H9 (cell line): ENCODE results near the gene SLC25A36. TPM values are rescaled to one million over a fixed set of nuclear protein-coding genes. Genes with fewer than 3 reads are reported as not detected.

ENCODE experiments used
- DNase-seq: peaks from one replicate; pipeline ENCODE4 v3.0.0-alpha.2; 2017
- H2AFZ ChIP-seq: one replicate; pipeline ENCODE4 v1.6.1; 2013; ENCODE audit warnings: mild to moderate bottlenecking, low read length, control low read depth, moderate library complexity
- H2AK5ac ChIP-seq: 2 replicates; pipeline ENCODE4 v1.6.1; 2013; ENCODE audit warnings: low read length, control low read depth, mixed read lengths; ENCODE audit not compliant: insufficient read length
- H2BK120ac ChIP-seq: one replicate; pipeline ENCODE4 v1.6.1; 2013; ENCODE audit warnings: low read depth, mild to moderate bottlenecking, low read length, control low read depth, inconsistent platforms; ENCODE audit not compliant: poor library complexity, severe bottlenecking
- H2BK12ac ChIP-seq: 2 replicates; pipeline ENCODE4 v1.6.1; 2013; ENCODE audit warnings: low read length, control low read depth, mixed read lengths, low read depth; ENCODE audit not compliant: insufficient read length
- H2BK15ac ChIP-seq: 2 replicates; pipeline ENCODE4 v1.6.1; 2013; ENCODE audit warnings: low read depth, low read length, control low read depth
- H2BK20ac ChIP-seq: one replicate; pipeline ENCODE4 v1.6.1; 2013; ENCODE audit warnings: low read depth, mild to moderate bottlenecking, low read length, control low read depth, inconsistent platforms; ENCODE audit not compliant: poor library complexity, severe bottlenecking
- H2BK5ac ChIP-seq: 2 replicates; pipeline ENCODE4 v1.6.1; 2013; ENCODE audit warnings: low read length, control low read depth, mixed read lengths; ENCODE audit not compliant: insufficient read length
- H3K14ac ChIP-seq: 2 replicates; pipeline ENCODE4 v1.6.1; 2013; ENCODE audit warnings: low read length, control low read depth; ENCODE audit not compliant: insufficient read depth
- H3K18ac ChIP-seq: 2 replicates; pipeline ENCODE4 v1.6.1; 2013; ENCODE audit warnings: low read depth, mild to moderate bottlenecking, mixed read lengths, low read length, control low read depth; ENCODE audit not compliant: insufficient read length
- H3K23ac ChIP-seq: 2 replicates; pipeline ENCODE4 v1.6.1; 2013; ENCODE audit warnings: low read length, control low read depth, mixed read lengths, low read depth; ENCODE audit not compliant: insufficient read length
- H3K23me2 ChIP-seq: 2 replicates; pipeline ENCODE4 v1.6.1; 2013; ENCODE audit warnings: low read depth, mild to moderate bottlenecking, mixed read lengths, low read length, control low read depth; ENCODE audit not compliant: insufficient read length, poor library complexity, severe bottlenecking
- H3K27ac ChIP-seq: 2 replicates; pipeline ENCODE4 v1.5.1; 2013; ENCODE audit warnings: low read length, control low read depth, mixed read lengths, low read depth; ENCODE audit not compliant: insufficient read length
- H3K27me3 ChIP-seq: 2 replicates; pipeline ENCODE4 v1.6.1; 2013; ENCODE audit warnings: low read length, control low read depth, inconsistent platforms; ENCODE audit not compliant: insufficient read depth
- H3K4ac ChIP-seq: 2 replicates; pipeline ENCODE4 v1.6.1; 2013; ENCODE audit warnings: low read depth, mild to moderate bottlenecking, control low read depth, inconsistent platforms, low read length, moderate library complexity
- H3K4me1 ChIP-seq: 2 replicates; pipeline ENCODE4 v1.6.1; 2013; ENCODE audit warnings: low read length, control low read depth, inconsistent platforms; ENCODE audit not compliant: insufficient read depth
- H3K4me2 ChIP-seq: 2 replicates; pipeline ENCODE4 v1.6.1; 2013; ENCODE audit warnings: low read length, control low read depth, mixed read lengths; ENCODE audit not compliant: insufficient read length, insufficient read depth
- H3K56ac ChIP-seq: 2 replicates; pipeline ENCODE4 v1.6.1; 2013; ENCODE audit warnings: low read depth, mild to moderate bottlenecking, mixed read lengths, low read length, control low read depth; ENCODE audit not compliant: insufficient read length
- H3K79me1 ChIP-seq: 2 replicates; pipeline ENCODE4 v1.6.1; 2013; ENCODE audit warnings: low read depth, mild to moderate bottlenecking, moderate library complexity, low read length, control low read depth, inconsistent platforms; ENCODE audit not compliant: insufficient read depth, poor library complexity, severe bottlenecking
- H3K79me2 ChIP-seq: 2 replicates; pipeline ENCODE4 v1.6.1; 2013; ENCODE audit warnings: low read length, control low read depth, inconsistent platforms; ENCODE audit not compliant: insufficient read depth
- H3K9ac ChIP-seq: 2 replicates; pipeline ENCODE4 v1.6.1; 2013; ENCODE audit warnings: low read length, control low read depth, mixed read lengths; ENCODE audit not compliant: insufficient read length; ENCODE audit errors: extremely low read depth
- H3K9me3 ChIP-seq: one replicate; pipeline ENCODE4 v1.6.1; 2013; ENCODE audit warnings: low read depth, low read length, inconsistent platforms; ENCODE audit not compliant: control insufficient read depth
- H3T11ph ChIP-seq: one replicate; pipeline ENCODE4 v1.6.1; 2013; ENCODE audit warnings: mild to moderate bottlenecking, low read length, control low read depth, inconsistent platforms
- H4K20me1 ChIP-seq: one replicate; pipeline ENCODE4 v1.6.1; 2013; ENCODE audit not compliant: control insufficient read depth, insufficient read length, insufficient read depth
- H4K5ac ChIP-seq: 2 replicates; pipeline ENCODE4 v1.6.1; 2013; ENCODE audit warnings: low read depth, mild to moderate bottlenecking, mixed read lengths, low read length, control low read depth; ENCODE audit not compliant: insufficient read length
- H4K8ac ChIP-seq: replicated peaks from 2 replicates; pipeline ENCODE4 v1.6.1; 2013; ENCODE audit warnings: low read length, control low read depth, mixed read lengths, low read depth; ENCODE audit not compliant: insufficient read length
- H4K91ac ChIP-seq: 2 replicates; pipeline ENCODE4 v1.6.1; 2013; ENCODE audit warnings: low read depth, mild to moderate bottlenecking, moderate library complexity, mixed read lengths, low read length, control low read depth; ENCODE audit not compliant: insufficient read length
- H3K27ac Mint-ChIP-seq, 3 experiments: 2 replicates in 2 of 3; 3 replicates in 1 of 3; pipeline ENCODE4 v1.8.0; 2020 to 2021; ENCODE audit warnings: mixed read lengths in 3 of 3, mild to moderate bottlenecking in 1 of 3, moderate library complexity in 1 of 3
- H3K27me3 Mint-ChIP-seq: 2 replicates; pipeline ENCODE4 v1.8.0; 2021; ENCODE audit warnings: low read depth, mild to moderate bottlenecking, moderate library complexity, mixed read lengths
- H3K36me3 Mint-ChIP-seq, 3 experiments: 2 replicates in 2 of 3; 3 replicates in 1 of 3; pipeline ENCODE4 v1.8.0; 2020 to 2021; ENCODE audit warnings: low read depth in 3 of 3, mixed read lengths in 3 of 3; ENCODE audit not compliant: insufficient read depth in 1 of 3
- H3K4me1 Mint-ChIP-seq, 2 experiments: 2 replicates each; pipeline ENCODE4 v1.8.0; 2020; ENCODE audit warnings: mixed read lengths in 2 of 2
- H3K4me3 Mint-ChIP-seq, 2 experiments: 2 replicates in 1 of 2; 3 replicates in 1 of 2; pipeline ENCODE4 v1.8.0; 2020 to 2021; ENCODE audit warnings: mild to moderate bottlenecking in 2 of 2, mixed read lengths in 2 of 2, moderate library complexity in 1 of 2
- H3K9me3 Mint-ChIP-seq, 2 experiments: 2 replicates in 1 of 2; 3 replicates in 1 of 2; pipeline ENCODE4 v1.8.0; 2020; ENCODE audit warnings: mild to moderate bottlenecking in 2 of 2, mixed read lengths in 2 of 2, moderate library complexity in 1 of 2
- CTCF ChIP-seq: fragments of 200-600 bp; sonication (generic); conservative IDR thresholded peaks from 3 replicates; pipeline ENCODE4 v1.8.0; 2021; ENCODE audit warnings: antibody characterized with exemption, mild to moderate bottlenecking
- WGBS: extraction: QIAGEN DNeasy Blood & Tissue Kit; methylation state at CpG from one replicate; pipeline ENCODE4 v1.1.7; 2013; ENCODE audit warnings: missing lambda C conversion rate, low lambda C conversion rate, mixed read lengths; ENCODE audit not compliant: insufficient read length; ENCODE audit errors: extremely low coverage; 5-methylcytosine and 5-hydroxymethylcytosine counted together
- total RNA-seq: library from RNA; stranded (reverse); gene quantifications from 2 replicates; pipeline ENCODE4 v1.2.1, GENCODE V29; 2021

The SLC25A36 gene
- total RNA-seq, 1 experiment from 2014 or later = 70.0 TPM

DNA sequence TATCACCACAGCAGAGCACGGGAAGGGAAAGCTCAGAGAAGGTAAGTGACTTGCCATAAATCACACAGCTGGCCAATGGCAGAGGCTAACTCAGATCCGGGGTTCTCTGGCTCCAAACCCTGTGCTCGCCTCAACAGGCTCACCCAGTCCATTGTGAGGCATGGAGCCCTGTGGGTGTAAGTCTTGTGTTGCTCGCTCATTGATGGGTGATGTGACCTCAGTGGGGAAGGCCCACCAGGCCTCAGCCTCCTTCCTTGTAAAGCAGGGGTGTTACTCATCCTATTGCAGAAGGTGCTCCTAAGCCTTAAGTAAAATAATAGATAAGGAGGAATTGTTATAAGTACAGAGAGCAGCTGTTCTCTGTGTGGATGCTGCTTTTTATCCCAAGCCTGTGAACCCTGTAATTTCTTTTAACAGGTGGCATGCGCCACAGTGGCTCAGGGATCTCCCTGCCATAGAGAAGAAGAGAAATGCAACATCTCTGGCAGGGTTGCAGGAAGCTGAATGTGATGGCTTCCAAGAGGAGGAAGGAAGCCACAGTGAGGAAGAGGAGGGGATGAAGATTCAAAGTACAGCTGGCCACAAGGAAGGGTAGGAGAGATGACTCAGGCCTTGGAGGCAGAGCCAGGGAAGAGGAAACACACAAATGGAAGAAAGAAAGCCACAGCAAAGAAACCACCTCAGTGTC is 78.7 kb downstream of the SLC25A36 start:
- no peak overlapping the region for H2AFZ ChIP-seq
- no peaks in the 10 kb centered on the region; the same call in 1 of the 2 replicates for H3K27me3 Mint-ChIP-seq
- H2AK5ac ChIP-seq = no peak overlapping the region
- H3K79me1 ChIP-seq = no peaks in the 10 kb centered on the region
- TF ChIP-seq CTCF = no peak
- WGBS = no CpG with 5 or more reads among the region's 5 CpGs
- H4K5ac ChIP-seq = no peak overlapping the region
- H3K9me3 ChIP-seq = no peaks in the 10 kb centered on the region
- peaks cover 8 to 9% of the 10 kb centered on the region in 2 experiments for H3K4me1 Mint-ChIP-seq
- no peak overlapping the region for H3K9ac ChIP-seq
- no peak overlapping the region for H4K91ac ChIP-seq
- 0 out of 2 replicates have a peak, but pooled peaks cover 2% of the 10 kb centered on the region for H3K4me1 ChIP-seq
- H3K9me3 Mint-ChIP-seq = peaks cover 0 to 3% of the 10 kb centered on the region in 2 experiments; a peak in 2 of 5 replicates
- H2BK12ac ChIP-seq = no peak overlapping the region
- H3K4ac ChIP-seq = no peak overlapping the region
- no peak overlapping the region for H2BK120ac ChIP-seq
- no peak overlapping the region for H3K18ac ChIP-seq
- H3K14ac ChIP-seq = no peak overlapping the region
- no peak overlapping the region; a peak in 2 of 7 replicates for H3K27ac Mint-ChIP-seq
- no peak overlapping the region for H2BK15ac ChIP-seq
- H3T11ph ChIP-seq = no peak overlapping the region
- H4K8ac ChIP-seq = no peak overlapping the region
- no peaks in the 10 kb centered on the region for H3K23me2 ChIP-seq
- no peak overlapping the region for H3K27ac ChIP-seq
- no peaks in the 10 kb centered on the region for H4K20me1 ChIP-seq
- no peaks in the 10 kb centered on the region for H3K36me3 Mint-ChIP-seq
- no peak overlapping the region for H2BK5ac ChIP-seq
- H2BK20ac ChIP-seq = no peak overlapping the region
- H3K56ac ChIP-seq = no peak overlapping the region
- no peak overlapping the region for H3K4me3 Mint-ChIP-seq
- no peaks in the 10 kb centered on the region for H3K27me3 ChIP-seq
- H3K4me2 ChIP-seq = no peak overlapping the region
- no peak for DNase-seq
- no peaks in the 10 kb centered on the region for H3K79me2 ChIP-seq
- no peak overlapping the region for H3K23ac ChIP-seq
